Osteocyte (in vitro differentiated cells): ENCODE results near the gene CDKL5. TPM values are rescaled to one million over a fixed set of nuclear protein-coding genes. Genes with fewer than 3 reads are reported as not detected.

ENCODE experiments used
- DNase-seq: peaks from one replicate; pipeline ENCODE4 v3.0.0; 2021; ENCODE audit warnings: mixed read lengths; ENCODE audit not compliant: unreplicated experiment; ENCODE audit errors: extremely low spot score
- H3K27ac Mint-ChIP-seq: one replicate; pipeline ENCODE4 v1.8.0; 2021; ENCODE audit warnings: mild to moderate bottlenecking, mixed read lengths; ENCODE audit not compliant: unreplicated experiment
- H3K27me3 Mint-ChIP-seq: one replicate; pipeline ENCODE4 v1.8.0; 2021; ENCODE audit warnings: mixed read lengths; ENCODE audit not compliant: unreplicated experiment
- H3K36me3 Mint-ChIP-seq: one replicate; pipeline ENCODE4 v1.8.0; 2021; ENCODE audit warnings: mixed read lengths; ENCODE audit not compliant: unreplicated experiment
- H3K4me1 Mint-ChIP-seq: one replicate; pipeline ENCODE4 v1.8.0; 2021; ENCODE audit warnings: mixed read lengths; ENCODE audit not compliant: unreplicated experiment
- H3K4me3 Mint-ChIP-seq: one replicate; pipeline ENCODE4 v1.8.0; 2021; ENCODE audit warnings: mild to moderate bottlenecking, moderate library complexity, mixed read lengths; ENCODE audit not compliant: unreplicated experiment
- H3K9me3 Mint-ChIP-seq: one replicate; pipeline ENCODE4 v1.8.0; 2021; ENCODE audit warnings: mixed read lengths; ENCODE audit not compliant: unreplicated experiment
- CTCF ChIP-seq: fragments of 200-600 bp; sonication (generic); IDR thresholded peaks from 2 replicates; pipeline ENCODE4 v1.5.0; 2021; ENCODE audit warnings: antibody characterized with exemption, mild to moderate bottlenecking, moderate library complexity
- total RNA-seq: library from RNA; stranded (reverse); gene quantifications from 2 replicates; pipeline ENCODE4 v1.2.1, GENCODE V29; 2021

The CDKL5 gene
- total RNA-seq, 1 donor from 2014 or later, result 10.9 TPM

- TF ChIP-seq CTCF, result no peak
- Mint-ChIP-seq H3K36me3 (peaks cover 5% of the 10 kb centered on the region), H3K9me3 (peaks cover 20% of the 10 kb centered on the region), H3K27ac (no peak overlapping the region), H3K27me3 (no peaks in the 10 kb centered on the region), H3K4me3 (no peak overlapping the region), H3K4me1 (peaks cover 11% of the 10 kb centered on the region)
- DNase-seq, result no peak
Measured at GRCh38 chrX:18620349-18620748, 194.9 kb downstream of the CDKL5 start.

DNA sequence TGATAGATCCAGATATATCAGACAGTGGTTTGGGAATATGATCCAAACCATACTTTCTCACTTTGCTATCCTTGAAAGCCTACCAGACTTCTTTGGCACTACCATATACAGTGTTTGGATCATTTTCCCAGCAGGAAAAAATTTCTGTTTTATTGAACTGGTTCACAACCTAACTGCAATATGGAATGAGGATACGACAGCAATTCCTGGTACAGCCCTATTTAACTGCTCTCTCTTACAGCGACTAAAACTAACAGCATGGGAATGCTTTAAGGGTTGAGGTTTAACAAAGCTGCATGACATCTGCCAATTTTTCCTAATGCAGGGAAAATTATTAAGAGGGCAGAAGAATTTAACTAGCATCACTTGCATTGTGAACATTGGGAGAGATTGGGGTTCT is 199.2 kb downstream of the CDKL5 start:
- peaks cover 17% of the 10 kb centered on the region for H3K9me3 Mint-ChIP-seq
- H3K27ac Mint-ChIP-seq, result no peak overlapping the region
- peaks cover 17% of the 10 kb centered on the region for H3K36me3 Mint-ChIP-seq
- no peaks in the 10 kb centered on the region for H3K27me3 Mint-ChIP-seq
- H3K4me3 Mint-ChIP-seq, result no peak overlapping the region
- DNase-seq, result no peak
- no peaks in the 10 kb centered on the region for H3K4me1 Mint-ChIP-seq
- TF ChIP-seq CTCF, result no peak

DNA sequence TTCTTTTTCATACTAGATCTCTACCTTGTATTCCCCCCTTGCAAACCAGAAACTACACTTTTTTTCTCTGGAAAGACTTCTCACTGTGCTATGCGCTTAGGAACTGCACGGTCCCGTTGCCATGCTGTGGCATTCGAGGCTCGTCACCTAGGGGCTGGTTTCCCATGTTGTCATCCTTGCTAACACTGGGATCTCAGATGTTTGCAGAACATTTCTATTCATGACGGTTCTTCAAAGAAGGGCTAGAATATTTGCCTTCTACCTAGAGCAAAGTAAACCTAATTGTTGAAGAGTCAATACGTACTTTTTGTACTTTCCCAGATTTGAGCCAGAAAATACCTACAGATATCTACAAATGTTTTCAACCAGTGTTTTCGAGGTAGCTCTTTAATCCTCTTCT is 205.5 kb downstream of the CDKL5 start:
- no peaks in the 10 kb centered on the region for H3K4me1 Mint-ChIP-seq
- H3K27me3 Mint-ChIP-seq, result no peaks in the 10 kb centered on the region
- no peak for DNase-seq
- H3K27ac Mint-ChIP-seq, result no peak overlapping the region
- no peak overlapping the region for H3K4me3 Mint-ChIP-seq
- no peak for TF ChIP-seq CTCF
- H3K36me3 Mint-ChIP-seq, result peaks cover 15% of the 10 kb centered on the region
- peaks cover 10% of the 10 kb centered on the region for H3K9me3 Mint-ChIP-seq

DNA sequence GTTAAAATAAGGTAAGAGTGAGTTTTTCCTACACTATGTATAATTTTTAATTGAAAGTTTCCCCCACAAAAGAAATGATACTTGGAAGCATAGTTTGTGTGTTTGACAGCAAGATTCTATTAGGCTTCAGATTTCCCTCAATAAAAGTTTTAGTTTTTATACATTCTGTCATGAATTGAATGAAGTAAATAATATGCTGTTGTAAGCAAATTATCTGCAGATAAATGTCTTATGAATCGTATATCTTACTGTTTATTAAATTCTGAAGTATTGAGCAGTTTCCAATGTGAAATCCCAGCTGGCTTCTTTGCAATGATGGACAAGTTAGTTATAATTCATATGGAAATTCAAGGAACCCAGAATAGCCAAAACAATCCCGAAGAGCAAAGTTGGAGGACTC is 213.0 kb downstream of the CDKL5 start:
- TF ChIP-seq CTCF, result no peak

GRCh38 chrX:18639280-18639679 is 213.9 kb downstream of the CDKL5 start:
- no peak for DNase-seq
- H3K27ac Mint-ChIP-seq, result no peak overlapping the region
- TF ChIP-seq CTCF, result no peak
- no peaks in the 10 kb centered on the region for H3K27me3 Mint-ChIP-seq
- H3K36me3 Mint-ChIP-seq, result peaks cover 4% of the 10 kb centered on the region
- peaks cover 12% of the 10 kb centered on the region for H3K9me3 Mint-ChIP-seq
- H3K4me1 Mint-ChIP-seq, result no peaks in the 10 kb centered on the region
- no peak overlapping the region for H3K4me3 Mint-ChIP-seq

More for the DNA sequence above, 213.0 kb downstream of the CDKL5 start:
- DNase-seq, result no peak
- Mint-ChIP-seq H3K4me1 (no peaks in the 10 kb centered on the region), H3K27ac (no peak overlapping the region), H3K4me3 (no peak overlapping the region), H3K9me3 (peaks cover 12% of the 10 kb centered on the region), H3K27me3 (no peaks in the 10 kb centered on the region), H3K36me3 (peaks cover 4% of the 10 kb centered on the region)
